GM18507 (cell line): ENCODE data around the gene TEX13C.
"Not testable (repeated sequence)": the region's sequence is repeated elsewhere in the genome, so short reads cannot be mapped to it uniquely, and the experiment has no call there.

Source experiments
- DNase-seq: peaks from one replicate; pipeline ENCODE4 v3.0.0; 2011; ENCODE audit warnings: low read depth; ENCODE audit not compliant: insufficient read length; ENCODE audit errors: extremely low spot score
- FAIRE-seq: peaks from 2 replicates; lab custom pipeline; 2011; peaks lifted over from hg19 to GRCh38; lab: Jason Lieb, UNC

Gene TEX13C

GRCh38 chrX:125319646-125320521, at the start of gene TEX13C:
TSS of gene TEX13C (plus strand) at chrX:125319871. CDS start at chrX:125320120, 249 bp downstream.
- no peak for FAIRE-seq
- no peak for DNase-seq

DNA sequence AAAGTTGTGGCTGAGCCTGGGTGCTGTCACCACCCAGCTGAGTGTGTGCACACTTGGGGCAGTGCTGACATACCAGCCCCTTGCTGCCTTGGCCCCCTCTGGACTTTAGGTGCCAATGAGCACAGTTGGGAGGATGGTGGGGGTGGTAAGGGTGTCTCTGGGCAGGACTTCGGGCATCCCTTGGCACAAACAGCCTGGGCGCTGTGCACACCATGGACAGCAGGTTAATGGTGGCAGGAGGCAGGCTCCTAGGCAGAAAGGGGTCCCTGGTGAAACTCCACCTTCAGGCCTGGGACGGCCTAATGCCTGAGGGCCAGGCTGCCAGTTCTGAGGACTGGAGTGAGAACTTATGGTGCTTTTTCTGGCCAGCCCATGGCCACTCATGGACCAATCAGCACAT, 32.4 kb upstream of the TEX13C start:
- DNase-seq (no peak), FAIRE-seq (no peak)

- FAIRE-seq (no peak), DNase-seq (no peak)
Measured at GRCh38 chrX:125288343-125288742, 31.3 kb upstream of the TEX13C start.

DNA sequence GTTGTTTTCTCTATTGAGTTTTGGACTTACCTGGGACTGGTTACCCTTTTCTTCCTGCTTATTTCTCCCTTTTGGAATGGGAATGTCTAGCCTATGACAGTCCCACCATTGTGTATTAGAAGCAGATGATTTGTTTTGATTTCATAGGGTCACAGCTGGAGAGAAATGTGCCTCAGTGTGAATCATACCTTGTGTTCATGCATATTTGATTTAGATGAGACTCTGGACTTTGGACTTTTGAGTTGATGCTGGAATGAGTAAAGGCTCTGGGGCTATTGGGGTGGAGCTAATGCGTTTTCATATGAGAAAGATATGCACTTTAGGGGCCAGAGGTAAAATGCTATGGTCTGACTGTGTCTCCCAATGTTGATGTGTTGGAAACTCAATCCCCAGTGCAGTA, 30.5 kb upstream of the TEX13C start:
- DNase-seq (no peak), FAIRE-seq (no peak)

DNA sequence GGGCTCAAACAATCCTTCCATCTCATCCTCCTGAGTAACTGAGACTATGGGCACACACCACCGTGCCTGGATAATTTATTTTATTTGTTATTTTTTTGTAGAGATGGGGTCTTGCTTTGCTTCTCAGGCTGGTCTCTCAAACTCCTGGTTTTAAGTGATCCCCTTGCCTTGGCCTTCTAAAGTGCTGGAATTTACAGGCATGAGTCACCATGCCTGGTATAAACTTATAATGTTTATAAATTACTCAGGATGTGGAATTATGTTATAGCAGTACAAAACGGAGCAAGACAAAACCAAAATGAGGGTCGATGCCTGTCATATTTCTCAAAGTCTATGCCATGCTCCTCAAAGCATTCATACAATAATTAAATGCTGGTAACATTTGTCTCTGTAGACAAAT, 29.8 kb upstream of the TEX13C start:
- FAIRE-seq: no peak

DNA sequence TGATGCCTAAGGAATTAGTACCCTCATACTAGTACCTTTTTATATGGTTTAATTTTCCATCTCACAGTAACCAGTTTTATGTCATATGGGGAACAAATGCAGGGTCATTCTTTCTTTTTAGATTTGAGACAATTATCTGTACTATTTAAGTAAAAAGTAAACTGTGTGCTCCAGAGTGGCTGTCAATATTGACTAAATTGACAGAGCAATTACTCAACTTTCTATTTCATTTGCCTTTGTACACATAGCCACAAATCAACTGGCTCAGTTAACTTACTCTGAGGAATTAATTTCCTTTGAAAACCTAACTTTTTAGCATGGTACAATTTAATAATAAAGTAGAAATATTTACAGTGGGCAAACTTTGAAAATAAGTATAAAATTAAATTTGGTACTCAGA, 28.5 kb upstream of the TEX13C start:
- FAIRE-seq (no peak), DNase-seq (no peak)

More for the DNA sequence above, 29.8 kb upstream of the TEX13C start:
- no peak for DNase-seq

GRCh38 chrX:125293850-125294780, 25.6 kb upstream of the TEX13C start:
- DNase-seq (no peak), FAIRE-seq (peak; percentile 24)

DNA sequence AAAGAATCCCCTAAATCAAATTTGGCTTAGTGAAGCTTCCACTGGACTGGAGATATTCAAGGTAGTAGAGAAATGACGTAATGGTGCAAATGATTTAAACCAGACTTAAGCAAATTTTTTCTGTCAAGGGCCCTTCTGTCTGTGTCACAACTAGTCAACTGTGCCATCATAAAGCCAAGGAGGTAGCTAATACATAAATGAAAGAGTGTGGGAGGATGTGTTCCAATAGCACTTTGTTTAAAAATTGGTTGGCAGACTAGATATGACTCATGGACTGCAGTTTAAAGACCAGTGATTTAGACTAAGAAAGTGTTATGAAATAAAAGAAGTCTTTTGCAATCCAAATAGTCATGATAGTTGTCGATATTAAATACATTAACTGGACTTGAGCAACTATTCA, 24.3 kb upstream of the TEX13C start:
- FAIRE-seq (peak; percentile 78), DNase-seq (peak; percentile 0)

- no peak for FAIRE-seq
- DNase-seq: no peak
Measured at GRCh38 chrX:125298871-125299270, 20.8 kb upstream of the TEX13C start.

DNA sequence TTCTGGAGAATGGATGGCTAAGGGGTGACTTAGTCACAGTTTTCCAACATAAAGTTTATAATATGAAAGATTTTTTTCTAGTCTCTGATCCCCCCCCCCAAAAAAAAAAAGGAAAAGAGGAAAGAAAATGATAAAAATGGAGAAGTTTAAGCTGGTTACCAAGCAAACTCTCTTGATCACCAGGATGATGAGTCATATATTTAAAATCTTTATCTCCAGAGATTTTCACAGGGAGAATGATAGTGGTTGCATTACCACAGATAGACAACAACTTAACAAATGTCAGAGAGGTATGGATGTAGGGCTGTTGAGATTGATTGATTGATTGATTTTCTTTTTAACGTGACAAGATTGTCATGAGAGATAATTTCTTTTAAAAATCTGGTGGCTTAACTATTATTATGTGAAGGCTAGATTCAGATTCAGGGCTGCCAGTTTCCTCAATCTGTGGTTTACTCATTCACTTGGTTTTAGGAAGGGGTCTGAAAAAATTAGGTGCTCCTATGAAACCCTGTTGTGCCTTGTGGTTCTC, 13.3 kb upstream of the TEX13C start:
- FAIRE-seq: no peak
- no peak for DNase-seq

DNA sequence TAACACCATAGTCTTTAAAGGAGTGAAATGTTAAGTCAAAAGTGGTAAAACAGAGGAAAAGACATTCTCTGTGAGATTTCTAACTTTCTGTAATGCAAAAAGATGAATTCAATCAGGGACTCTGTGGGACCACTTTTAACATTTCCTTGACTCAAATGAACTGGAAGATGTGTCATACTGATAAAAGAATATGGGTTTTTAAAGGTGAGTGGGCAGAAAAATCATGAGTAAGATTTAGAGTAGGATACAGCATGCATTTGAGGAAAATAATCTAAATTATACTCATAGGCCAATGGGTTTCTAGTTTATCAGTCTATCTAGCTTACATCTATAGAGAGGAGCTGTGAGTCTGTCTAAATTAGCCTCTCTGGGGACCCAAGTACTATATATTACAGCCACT, 11.0 kb upstream of the TEX13C start:
- FAIRE-seq (no peak), DNase-seq (no peak)

DNA sequence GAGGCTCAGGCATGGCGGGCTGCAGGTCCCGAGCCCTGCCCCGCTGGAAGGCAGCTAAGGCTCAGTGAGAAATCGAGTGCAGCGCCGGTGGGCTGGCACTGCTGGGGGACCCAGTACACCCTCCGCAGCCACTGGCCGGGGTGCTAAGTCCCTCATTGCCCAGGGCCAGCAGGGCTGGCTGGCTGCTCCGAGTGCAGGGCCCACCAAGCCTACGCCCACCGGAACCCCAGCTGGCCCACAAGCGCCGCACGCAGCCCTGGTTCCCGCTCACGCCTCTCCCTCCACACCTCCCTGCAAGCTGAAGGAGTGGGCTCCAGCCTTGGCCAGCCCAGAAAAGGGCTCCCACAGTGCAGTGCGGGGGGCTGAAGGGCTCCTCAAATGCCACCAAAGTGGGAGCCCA, 505 bp upstream of the TEX13C start:
- DNase-seq, FAIRE-seq: not testable (repeated sequence)

- DNase-seq (no peak), FAIRE-seq (no peak)
Measured at GRCh38 chrX:125322431-125322830, 2.8 kb downstream of the TEX13C start.

DNA sequence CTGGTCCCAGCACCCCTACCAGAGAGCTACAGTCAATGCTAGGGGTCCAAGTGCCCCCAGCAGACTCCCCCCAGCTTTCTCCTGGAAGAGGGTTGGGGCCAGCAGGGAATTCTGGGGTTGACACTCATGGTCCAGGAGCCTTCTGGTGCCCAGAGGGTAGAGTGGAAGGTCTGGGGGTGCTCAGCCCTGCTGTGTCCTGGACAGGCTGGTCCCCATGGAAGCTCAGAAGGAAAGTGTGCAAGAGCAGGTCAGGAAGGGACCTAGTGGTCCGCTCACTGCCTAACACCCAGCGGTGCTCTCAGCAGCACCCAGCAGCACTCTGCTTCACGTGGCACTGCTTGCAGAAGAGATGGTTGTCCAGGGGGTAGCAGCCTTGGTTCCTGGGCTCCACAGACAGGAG, 6.9 kb downstream of the TEX13C start:
- no peak for FAIRE-seq
- no peak for DNase-seq

- DNase-seq (no peak), FAIRE-seq (no peak)
Measured at GRCh38 chrX:125327891-125328290, 8.2 kb downstream of the TEX13C start.

GRCh38 chrX:125333583-125333982, 13.9 kb downstream of the TEX13C start:
- no peak for DNase-seq
- FAIRE-seq: no peak

- FAIRE-seq (no peak), DNase-seq (no peak)
Measured at GRCh38 chrX:125340490-125340889, 20.8 kb downstream of the TEX13C start.

- no peak for FAIRE-seq
- DNase-seq: no peak
Measured at GRCh38 chrX:125374169-125374568, 54.5 kb downstream of the TEX13C start.
